Gastrocnemius medialis (tissue), 4 donors: ENCODE measurements around the gene HPN. TPM values are rescaled to one million over a fixed set of nuclear protein-coding genes. Genes with fewer than 3 reads are reported as not detected.

ENCODE experiments used
- ATAC-seq, 2 donors: fragments of 150-250 bp; one replicate each; pipeline ENCODE4 v1.9.1; 2016
- DNase-seq, 2 donors: peaks; one replicate each; pipeline ENCODE4 v3.0.0-alpha.2; 2019
- H3K27ac ChIP-seq, 4 donors: fragments of 200-600 bp; sonication (generic); 1 replicate in 1 of 4; 2 replicates in 3 of 4; pipeline ENCODE4 v1.5.1; 2016 to 2018; ENCODE audit warnings: mild to moderate bottlenecking in 2 of 4, moderate library complexity in 1 of 4
- H3K27me3 ChIP-seq, 3 donors: fragments of 200-600 bp; sonication (generic) in 2 of 3; 1 replicate in 1 of 3; 2 replicates in 2 of 3; pipeline versions ENCODE4 v1.5.1 to v1.6.0; 2016 to 2019; ENCODE audit warnings: mild to moderate bottlenecking in 1 of 3, moderate library complexity in 1 of 3
- H3K36me3 ChIP-seq, 2 donors: fragments of 200-600 bp; sonication (generic) in 1 of 2; one replicate each; pipeline ENCODE4 v1.5.1; 2017 to 2018
- H3K4me1 ChIP-seq, 2 donors: fragments of 200-600 bp; sonication (generic) in 1 of 2; one replicate each; pipeline ENCODE4 v1.5.1; 2016 to 2017; ENCODE audit warnings: mild to moderate bottlenecking in 2 of 2
- H3K4me3 ChIP-seq, 4 donors: fragments of 200-600 bp; sonication (generic) in 3 of 4; 1 replicate in 1 of 4; 2 replicates in 3 of 4; pipeline ENCODE4 v1.5.1; 2016 to 2019; ENCODE audit warnings: mild to moderate bottlenecking in 2 of 4
- H3K9me3 ChIP-seq, 3 donors: fragments of 200-600 bp; sonication (generic) in 2 of 3; 1 replicate in 1 of 3; 2 replicates in 2 of 3; pipeline ENCODE4 v1.5.1; 2016 to 2019
- POLR2A ChIP-seq, 2 donors: fragments of 450-650 bp; IDR thresholded peaks; one replicate each; pipeline ENCODE4 v1.6.1; 2017; ENCODE audit warnings: antibody characterized with exemption in 2 of 2, mild to moderate bottlenecking in 2 of 2, moderate library complexity in 2 of 2
- in situ Hi-C, 4 donors: fragments of 200-750 bp; cut with MboI; loops; one replicate each; pipeline versions ENCODE4 v1.15.0 to v1.8.0; 2017; ENCODE audit warnings: low sequenced_read_pairs in 4 of 4
- intact Hi-C: fragments of 100-400 bp; cut with DNase I; formaldehyde crosslinking; loops from one replicate; pipeline ENCODE4 v1.15.1; 2023; ENCODE audit warnings: low total_unique reads
- total RNA-seq, 4 donors: library from RNA; depleted of rRNA; stranded (reverse); fragments of >200 nt; gene quantifications; one replicate each; pipeline versions ENCODE4 v1.1.0 to v1.2.3, GENCODE V29; 2016
- TF ChIP-seq, protein P1 (sequence below), 5 experiments: fragments of 450-650 bp in 3 of 5; fragments of 200-600 bp in 2 of 5; sonication (generic) in 2 of 5; IDR thresholded peaks in 4 of 5; conservative IDR thresholded peaks in 1 of 5; 1 replicate in 4 of 5; 2 replicates in 1 of 5; pipeline ENCODE4 v1.5.1; 2016 to 2019; ENCODE audit warnings: antibody characterized with exemption in 5 of 5, mild to moderate bottlenecking in 3 of 5, moderate library complexity in 3 of 5

Gene HPN
- total RNA-seq, 4 donors from 2014 or later: 9.1 to 24.0 (median 17.1) TPM

DNA sequence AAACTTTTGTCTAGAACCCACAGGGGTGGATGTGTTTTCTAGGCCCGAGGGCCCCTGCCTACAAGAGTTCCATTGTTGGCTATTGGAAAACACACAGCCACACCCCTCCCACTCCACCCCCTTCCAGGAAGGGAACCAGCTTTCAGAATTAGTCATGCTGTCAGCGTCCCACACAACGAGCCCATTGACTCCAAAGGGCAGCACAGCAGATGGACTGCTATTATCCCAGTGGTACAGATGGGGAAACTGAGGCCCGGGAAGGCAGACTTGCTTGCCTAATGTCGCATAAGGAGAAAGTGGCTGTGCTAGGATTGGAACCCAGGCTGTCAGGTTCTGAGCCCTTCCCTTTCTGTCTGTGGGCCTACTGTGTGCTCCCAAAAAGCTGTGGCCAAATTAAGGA is 66.0 kb downstream of the HPN start:
- intact Hi-C loops: no loop called here
- in situ Hi-C loops: no loop called here
- H3K27me3 ChIP-seq: no peaks in the 10 kb centered on the region
- no peaks in the 10 kb centered on the region for H3K9me3 ChIP-seq
- H3K4me3 ChIP-seq: no peak overlapping the region
- ATAC-seq (no peak), DNase-seq (no peak)
- no peaks in the 10 kb centered on the region for H3K36me3 ChIP-seq
- H3K27ac ChIP-seq: no peak overlapping the region
- TF ChIP-seq POLR2A (IDR thresholded peaks at IDR 0.05): no peak
- H3K4me1 ChIP-seq: peaks cover 6 to 16% of the 10 kb centered on the region in 2 donors

DNA sequence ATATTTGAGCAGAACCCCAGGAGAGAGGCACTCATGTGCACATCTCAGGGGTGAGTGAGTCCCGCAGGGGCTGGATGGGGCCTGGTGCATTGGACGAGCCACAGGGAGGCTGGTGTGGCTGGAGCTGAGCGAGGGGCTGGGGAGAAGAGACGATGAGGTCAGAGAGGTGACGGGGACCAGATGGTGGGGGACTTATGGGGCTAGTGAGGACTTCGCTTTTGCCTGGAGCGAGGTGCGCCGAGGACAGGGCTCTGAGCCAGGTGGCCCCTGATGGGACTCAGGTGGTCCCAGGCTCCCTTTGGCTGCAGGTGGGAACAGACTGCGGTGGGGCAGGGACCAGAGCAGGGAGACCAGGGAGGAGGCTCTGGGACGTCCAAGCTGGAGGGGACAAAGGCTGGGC is 67.2 kb downstream of the HPN start:
- ATAC-seq: no peak
- H3K27ac ChIP-seq: no peak overlapping the region
- TF ChIP-seq POLR2A (IDR thresholded peaks at IDR 0.05): no peak
- TF ChIP-seq, protein P1, sequence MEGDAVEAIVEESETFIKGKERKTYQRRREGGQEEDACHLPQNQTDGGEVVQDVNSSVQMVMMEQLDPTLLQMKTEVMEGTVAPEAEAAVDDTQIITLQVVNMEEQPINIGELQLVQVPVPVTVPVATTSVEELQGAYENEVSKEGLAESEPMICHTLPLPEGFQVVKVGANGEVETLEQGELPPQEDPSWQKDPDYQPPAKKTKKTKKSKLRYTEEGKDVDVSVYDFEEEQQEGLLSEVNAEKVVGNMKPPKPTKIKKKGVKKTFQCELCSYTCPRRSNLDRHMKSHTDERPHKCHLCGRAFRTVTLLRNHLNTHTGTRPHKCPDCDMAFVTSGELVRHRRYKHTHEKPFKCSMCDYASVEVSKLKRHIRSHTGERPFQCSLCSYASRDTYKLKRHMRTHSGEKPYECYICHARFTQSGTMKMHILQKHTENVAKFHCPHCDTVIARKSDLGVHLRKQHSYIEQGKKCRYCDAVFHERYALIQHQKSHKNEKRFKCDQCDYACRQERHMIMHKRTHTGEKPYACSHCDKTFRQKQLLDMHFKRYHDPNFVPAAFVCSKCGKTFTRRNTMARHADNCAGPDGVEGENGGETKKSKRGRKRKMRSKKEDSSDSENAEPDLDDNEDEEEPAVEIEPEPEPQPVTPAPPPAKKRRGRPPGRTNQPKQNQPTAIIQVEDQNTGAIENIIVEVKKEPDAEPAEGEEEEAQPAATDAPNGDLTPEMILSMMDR (IDR thresholded peaks at IDR 0.05 in 4 of 5, conservative IDR thresholded peaks at IDR 0.05 in 1 of 5): no peak
- no peak for DNase-seq
- intact Hi-C loops (no loop called here), in situ Hi-C loops (no loop called here)
- no peaks in the 10 kb centered on the region for H3K9me3 ChIP-seq
- H3K27me3 ChIP-seq: no peaks in the 10 kb centered on the region
- H3K4me3 ChIP-seq: no peak overlapping the region
- no peaks in the 10 kb centered on the region for H3K36me3 ChIP-seq
- peaks cover 6 to 16% of the 10 kb centered on the region in 2 donors for H3K4me1 ChIP-seq

DNA sequence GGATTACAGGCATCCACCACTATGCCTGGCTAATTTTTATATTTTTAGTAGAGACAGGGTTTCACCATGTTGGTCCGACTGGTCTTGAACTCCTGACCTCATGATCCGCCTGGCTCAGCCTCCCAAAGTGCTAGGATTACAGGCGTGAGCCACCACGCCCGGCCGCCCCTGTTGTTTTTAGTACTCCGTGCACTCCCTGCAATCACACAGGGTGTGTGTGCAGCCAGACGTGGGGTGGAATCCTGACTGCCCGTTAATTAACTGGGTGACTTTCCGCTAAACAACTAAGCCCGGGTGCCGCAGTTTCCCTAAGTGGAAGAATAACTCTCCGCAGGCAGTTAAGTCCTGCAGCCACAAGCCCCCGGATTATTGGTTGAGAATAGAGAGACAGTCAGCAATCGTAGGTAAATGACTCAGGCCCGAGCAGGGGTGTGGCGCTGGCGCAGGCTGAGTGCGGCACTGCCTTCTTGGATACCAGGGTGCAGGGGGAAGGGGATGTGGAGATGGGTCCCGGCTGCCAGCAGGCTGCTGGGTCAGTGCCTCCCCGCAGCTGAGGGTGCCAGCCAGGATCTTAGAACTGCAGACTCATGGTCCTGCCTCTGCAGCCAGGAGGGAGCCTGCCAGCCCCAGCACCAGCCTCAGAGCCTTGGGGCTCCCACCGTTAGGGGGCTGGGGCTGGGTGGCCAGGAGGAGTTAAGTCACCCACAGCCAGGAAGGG is 68.0 kb downstream of the HPN start:
- no peaks in the 10 kb centered on the region for H3K9me3 ChIP-seq
- H3K4me3 ChIP-seq: no peak overlapping the region
- ATAC-seq (peak; percentile 67 to 83), DNase-seq (peak; percentile 44 to 88)
- in situ Hi-C loops: no loop called here
- TF ChIP-seq, protein P1 (IDR thresholded peaks at IDR 0.05 in 4 of 5, conservative IDR thresholded peaks at IDR 0.05 in 1 of 5): no peak
- no peak for TF ChIP-seq POLR2A (IDR thresholded peaks at IDR 0.05)
- H3K27me3 ChIP-seq: no peaks in the 10 kb centered on the region
- H3K4me1 ChIP-seq: peaks cover 6 to 20% of the 10 kb centered on the region in 2 donors
- intact Hi-C loops: no loop called here
- no peaks in the 10 kb centered on the region for H3K36me3 ChIP-seq
- H3K27ac ChIP-seq: peak overlapping the region in 3 of 4 donors; percentile 30 to 74 (median 72)

DNA sequence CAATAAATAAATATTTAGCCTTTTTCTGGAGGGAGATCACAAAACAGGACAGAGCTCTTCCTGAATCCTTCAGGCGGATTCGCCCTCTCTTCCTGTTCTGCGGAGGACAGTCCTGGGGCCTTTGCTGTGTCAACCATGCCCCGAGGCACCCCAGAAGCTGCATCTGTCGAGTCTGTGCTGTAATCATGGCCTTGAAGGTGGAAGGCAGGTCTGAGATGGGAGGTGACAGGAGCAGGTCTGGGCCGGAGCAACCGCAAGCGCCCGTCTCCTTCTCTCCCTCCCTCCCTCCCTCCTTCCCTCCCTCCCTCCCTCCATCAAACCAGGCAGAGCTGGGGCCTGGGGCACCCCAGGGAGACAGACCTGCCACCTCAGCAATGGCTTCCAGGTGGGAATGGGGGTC is 69.5 kb downstream of the HPN start:
- DNase-seq (no peak), ATAC-seq (no peak)
- H3K9me3 ChIP-seq: no peaks in the 10 kb centered on the region
- TF ChIP-seq, protein P1 (IDR thresholded peaks at IDR 0.05 in 4 of 5, conservative IDR thresholded peaks at IDR 0.05 in 1 of 5): no peak
- no peak for TF ChIP-seq POLR2A (IDR thresholded peaks at IDR 0.05)
- peaks cover 12 to 26% of the 10 kb centered on the region in 2 donors for H3K4me1 ChIP-seq
- H3K27me3 ChIP-seq: no peaks in the 10 kb centered on the region
- no peaks in the 10 kb centered on the region for H3K36me3 ChIP-seq
- peak overlapping the region in 1 of 4 donors; percentile 74 for H3K27ac ChIP-seq
- H3K4me3 ChIP-seq: no peak overlapping the region
- intact Hi-C loops: no loop called here
- in situ Hi-C loops: no loop called here

DNA sequence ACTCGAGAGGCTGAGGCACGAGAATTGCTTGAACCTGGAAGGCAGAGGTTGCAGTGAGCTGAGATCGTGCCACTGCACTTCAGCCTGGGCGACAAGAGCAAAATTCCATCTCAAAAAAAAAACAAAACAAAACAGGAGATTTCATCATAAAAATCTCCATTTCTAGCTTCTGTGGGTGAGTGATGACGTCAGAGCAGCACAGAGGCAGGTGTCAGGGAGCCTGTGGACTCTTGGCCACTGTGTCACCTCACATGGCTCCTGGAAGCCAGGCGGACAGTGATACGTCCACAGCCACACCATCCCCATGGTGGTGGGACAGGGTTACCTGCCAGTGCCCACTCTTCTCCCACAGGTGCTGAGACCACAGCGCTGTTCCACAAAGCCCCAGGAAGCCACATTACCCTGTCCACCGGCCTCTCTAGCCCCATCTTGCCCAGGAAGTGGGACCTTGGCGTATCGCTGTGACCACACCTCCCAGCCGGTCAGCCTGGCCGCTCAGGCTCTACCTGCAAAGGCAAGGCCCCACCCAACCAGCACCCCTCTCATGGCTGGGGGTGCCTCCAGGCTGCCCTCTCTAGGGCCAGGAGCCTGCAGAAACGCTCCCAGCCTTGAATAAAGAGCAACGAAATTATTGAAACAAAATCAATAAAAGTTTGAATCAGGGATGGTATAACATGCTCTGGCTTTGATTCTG is 71.6 kb downstream of the HPN start:
- ATAC-seq: no peak

More for the DNA sequence above, 71.6 kb downstream of the HPN start:
- no peaks in the 10 kb centered on the region for H3K27me3 ChIP-seq
- no peaks in the 10 kb centered on the region for H3K36me3 ChIP-seq
- in situ Hi-C loops (no loop called here), intact Hi-C loops (no loop called here)
- H3K4me1 ChIP-seq: peaks cover 6 to 21% of the 10 kb centered on the region in 2 donors
- H3K4me3 ChIP-seq: no peak overlapping the region
- H3K27ac ChIP-seq: no peak overlapping the region
- H3K9me3 ChIP-seq: no peaks in the 10 kb centered on the region
- no peak for DNase-seq
- TF ChIP-seq, protein P1 (IDR thresholded peaks at IDR 0.05 in 4 of 5, conservative IDR thresholded peaks at IDR 0.05 in 1 of 5): no peak
- TF ChIP-seq POLR2A (IDR thresholded peaks at IDR 0.05): no peak
